ENCODE results near the gene ABCA1.

ABCA1 gene

GRCh38 chr9:104746285-104746684 lies 181.7 kb downstream of the ABCA1 start:
- no peak for TF ChIP-seq CTCF (IDR thresholded peaks at IDR 0.05; ENCODE audit: low read depth, low read length)
- DNase-seq, result no peak
- no peak overlapping the region for H3K27ac ChIP-seq
- H3K4me3 ChIP-seq (ENCODE audit: low read depth, low read length), result no peak overlapping the region
- no peaks in the 10 kb centered on the region for H3K27me3 ChIP-seq (ENCODE audit: insufficient read depth, low read depth, severe bottlenecking)
- peaks cover 5% of the 10 kb centered on the region for H3K36me3 ChIP-seq
- no peaks in the 10 kb centered on the region for H3K9me3 ChIP-seq (ENCODE audit: severe bottlenecking)

GRCh38 chr9:104745852-104746251 lies 182.1 kb downstream of the ABCA1 start:
- DNase-seq, result no peak
- H3K9me3 ChIP-seq (ENCODE audit: severe bottlenecking), result no peaks in the 10 kb centered on the region
- no peaks in the 10 kb centered on the region for H3K27me3 ChIP-seq (ENCODE audit: insufficient read depth, low read depth, severe bottlenecking)
- peaks cover 5% of the 10 kb centered on the region for H3K36me3 ChIP-seq
- no peak overlapping the region for H3K4me3 ChIP-seq (ENCODE audit: low read depth, low read length)
- no peak overlapping the region for H3K27ac ChIP-seq
- TF ChIP-seq CTCF (IDR thresholded peaks at IDR 0.05; ENCODE audit: low read depth, low read length), result no peak

GRCh38 chr9:104743376-104743985 lies 184.5 kb downstream of the ABCA1 start:
- no peak overlapping the region for H3K27ac ChIP-seq
- no peak overlapping the region for H3K4me3 ChIP-seq (ENCODE audit: low read depth, low read length)
- peaks cover 5% of the 10 kb centered on the region for H3K36me3 ChIP-seq
- no peaks in the 10 kb centered on the region for H3K9me3 ChIP-seq (ENCODE audit: severe bottlenecking)
- no peaks in the 10 kb centered on the region for H3K27me3 ChIP-seq (ENCODE audit: insufficient read depth, low read depth, severe bottlenecking)
- DNase-seq, result peak; percentile 33
- peak; percentile 60 for TF ChIP-seq CTCF (IDR thresholded peaks at IDR 0.05; ENCODE audit: low read depth, low read length)

GRCh38 chr9:104740621-104741020 lies 187.3 kb downstream of the ABCA1 start:
- DNase-seq, result no peak
- Histone ChIP-seq H3K27ac (no peak overlapping the region), H3K27me3 (ENCODE audit: insufficient read depth, low read depth, severe bottlenecking) (no peaks in the 10 kb centered on the region), H3K36me3 (no peaks in the 10 kb centered on the region), H3K4me3 (ENCODE audit: low read depth, low read length) (no peak overlapping the region), H3K9me3 (ENCODE audit: severe bottlenecking) (no peaks in the 10 kb centered on the region)
- TF ChIP-seq CTCF (IDR thresholded peaks at IDR 0.05; ENCODE audit: low read depth, low read length), result no peak

- no peak for TF ChIP-seq CTCF (IDR thresholded peaks at IDR 0.05; ENCODE audit: low read depth, low read length)
- no peak for DNase-seq
- Histone ChIP-seq H3K27ac (no peak overlapping the region), H3K27me3 (ENCODE audit: insufficient read depth, low read depth, severe bottlenecking) (no peaks in the 10 kb centered on the region), H3K36me3 (no peaks in the 10 kb centered on the region), H3K9me3 (ENCODE audit: severe bottlenecking) (no peaks in the 10 kb centered on the region), H3K4me3 (ENCODE audit: low read depth, low read length) (no peak overlapping the region)
These were observed 189.5 kb downstream of the ABCA1 start for GRCh38 chr9:104738452-104738851.

Data from WERI-Rb-1 (cell line).